ENCODE data around the gene KDM5A. TPM values are rescaled to one million over a fixed set of nuclear protein-coding genes. Genes with fewer than 3 reads are reported as not detected.
A peak's percentile ranks its signal among the peaks of the same experiment; 100 is the strongest.

KDM5A gene
- polyA plus RNA-seq, 2 of the 4 experiments (the other 2 are of a cell fraction), result 18.8 to 42.6 TPM

GRCh38 chr12:332581-333205 lies 56.4 kb downstream of the KDM5A start:
- H3K9me3 ChIP-seq, result no peaks in the 10 kb centered on the region
- CTCF ChIA-PET, result no interaction called here
- TF ChIP-seq PHF8 (IDR thresholded peaks at IDR 0.05; ENCODE audit: borderline replicate concordance, low read depth) (no peak), ELK1 (IDR thresholded peaks at IDR 0.05; ENCODE audit: low read depth, low read length) (no peak), PBX3 (IDR thresholded peaks at IDR 0.05) (no peak), FOSL2 (IDR thresholded peaks at IDR 0.05) (no peak), FOSL2 (CRISPR knock-in tag; IDR thresholded peaks at IDR 0.05) (peak; percentile 17; the same call in 1 of the 2 replicates), GATA3 (IDR thresholded peaks at IDR 0.05; ENCODE audit: borderline replicate concordance) (no peak)
- no peak overlapping the region for H3K4me2 ChIP-seq
- POLR2A ChIA-PET, result no interaction called here
- no peak for DNase-seq (ENCODE audit: low read depth in 1 of 2, low spot score in 1 of 2)
- no peak for FAIRE-seq
- no peak overlapping the region for H3K27ac ChIP-seq
- H3K4me1 ChIP-seq, result no peaks in the 10 kb centered on the region
- 77% methylated on average over 2 of the region's 2 CpGs for WGBS (ENCODE audit: missing lambda C conversion rate)
- H3K4me3 ChIP-seq, result no peak overlapping the region
- no peak for ATAC-seq

GRCh38 chr12:331287-331686 lies 57.8 kb downstream of the KDM5A start:
- no peak overlapping the region for H3K4me3 ChIP-seq
- ChIA-PET POLR2A (no interaction called here), CTCF (interaction anchor here (0.6 to 1.1 kb wide), 2 partner anchors 9 to 269 kb away, joined by 3 read pairs; no protein-coding TSS in a partner anchor)
- TF ChIP-seq BHLHE40 (IDR thresholded peaks at IDR 0.05; ENCODE audit: low read depth, low read length), result no peak
- TF ChIP-seq GATA3 (IDR thresholded peaks at IDR 0.05; ENCODE audit: borderline replicate concordance), result no peak
- TF ChIP-seq FOSB (CRISPR knock-in tag; IDR thresholded peaks at IDR 0.05), result no peak
- no peak for TF ChIP-seq CEBPB (IDR thresholded peaks at IDR 0.05)
- no peak for TF ChIP-seq USF2 (IDR thresholded peaks at IDR 0.05)
- TF ChIP-seq POLR2A (IDR thresholded peaks at IDR 0.05; ENCODE audit: low read length), result no peak
- TF ChIP-seq HEYL (CRISPR knock-in tag; IDR thresholded peaks at IDR 0.05), result no peak
- no peak for TF ChIP-seq MAX (IDR thresholded peaks at IDR 0.05)
- no peak for TF ChIP-seq SREBF2 (IDR thresholded peaks at IDR 0.05)
- no peak for TF ChIP-seq HOXB5 (CRISPR knock-in tag; IDR thresholded peaks at IDR 0.05)
- TF ChIP-seq HDAC2 (IDR thresholded peaks at IDR 0.05), result no peak
- TF ChIP-seq ZC3H11A (IDR thresholded peaks at IDR 0.05), result no peak
- no peak for TF ChIP-seq EHMT2 (IDR thresholded peaks at IDR 0.05; ENCODE audit: low read depth)
- TF ChIP-seq REST (IDR thresholded peaks at IDR 0.05), result no peak
- no peak for TF ChIP-seq CBX2 (IDR thresholded peaks at IDR 0.05; ENCODE audit: borderline replicate concordance, low read depth)
- no peak for FAIRE-seq
- DNase-seq (ENCODE audit: low read depth in 1 of 2, low spot score in 1 of 2), result no peak
- H3K4me1 ChIP-seq, result no peaks in the 10 kb centered on the region
- H3K27ac ChIP-seq, result no peak overlapping the region
- no peak for ATAC-seq
- WGBS (ENCODE audit: missing lambda C conversion rate), result 79% methylated on average over 1 of the region's 1 CpG
- H3K4me2 ChIP-seq, result no peak overlapping the region
- no peaks in the 10 kb centered on the region for H3K9me3 ChIP-seq
